T-cell (primary cell): ENCODE results near the gene SHISA8. TPM values are rescaled to one million over a fixed set of nuclear protein-coding genes. Genes with fewer than 3 reads are reported as not detected.
A peak's percentile ranks its signal among the peaks of the same experiment; 100 is the strongest.

Experiments used
- ATAC-seq, 4 experiments: fragments of 200-7000 bp in 3 of 4; fragments of 150-1000 bp in 1 of 4; cut with Tn5 transposase; replicated peaks in 1 of 4; 1 replicate in 3 of 4; 2 replicates in 1 of 4; pipeline ENCODE4 v1.10.0; 2021; ENCODE audit warnings: moderate library complexity in 3 of 4, mild to moderate bottlenecking in 2 of 4, moderate number of reproducible peaks in 1 of 4
- CTCF ChIA-PET, 2 donors: fragments of 300-600 bp; sonication (Branson Sonifier 250); formaldehyde crosslinking; loops; one replicate each; lab custom pipeline; 2022; ENCODE audit warnings: antibody characterized with exemption in 2 of 2; lab: Charles Lee
- POLR2A ChIA-PET, 2 donors: fragments of 300-600 bp; sonication (Branson Sonifier 250); formaldehyde crosslinking; loops; one replicate each; lab custom pipeline; 2022; ENCODE audit warnings: antibody characterized with exemption in 2 of 2; lab: Charles Lee
- DNase-seq, 35 experiments: peaks; one replicate each; pipeline versions ENCODE4 v3.0.0 to v3.0.0-alpha.2; 2013 to 2023
- H3K27ac ChIP-seq: one replicate; pipeline ENCODE4 v1.5.1; 2013; ENCODE audit warnings: low read length
- H3K27me3 ChIP-seq, 2 experiments: replicated peaks in 1 of 2; 1 replicate in 1 of 2; 2 replicates in 1 of 2; pipeline versions ENCODE4 v1.6.1 to v1.7.0; 2013; ENCODE audit warnings: low read length in 1 of 2, mixed read lengths in 1 of 2; ENCODE audit not compliant: control insufficient read depth in 2 of 2, insufficient read depth in 2 of 2; ENCODE audit errors: extremely low read depth in 1 of 2
- H3K36me3 ChIP-seq, 2 donors: 1 replicate in 1 of 2; 2 replicates in 1 of 2; pipeline versions ENCODE4 v1.6.1 to v1.7.0; 2013; ENCODE audit warnings: low read length in 1 of 2; ENCODE audit not compliant: control insufficient read depth in 2 of 2, insufficient read depth in 1 of 2; ENCODE audit errors: extremely low read depth in 1 of 2
- H3K4me1 ChIP-seq, 2 experiments: 1 replicate in 1 of 2; 2 replicates in 1 of 2; pipeline versions ENCODE4 v1.6.1 to v1.7.0; 2013; ENCODE audit warnings: low read length in 2 of 2, mixed read lengths in 1 of 2; ENCODE audit not compliant: insufficient read depth in 2 of 2, control insufficient read depth in 1 of 2; ENCODE audit errors: extremely low read depth in 1 of 2
- H3K4me3 ChIP-seq, 2 donors: 1 replicate in 1 of 2; 2 replicates in 1 of 2; pipeline versions ENCODE4 v1.5.1 to v1.7.0; 2013; ENCODE audit warnings: mild to moderate bottlenecking in 2 of 2, low read length in 1 of 2, moderate library complexity in 1 of 2; ENCODE audit not compliant: control insufficient read depth in 1 of 2; ENCODE audit errors: extremely low read depth in 1 of 2
- H3K9me3 ChIP-seq: 2 replicates; pipeline ENCODE4 v1.7.0; 2013
- H3K27ac Mint-ChIP-seq, 2 donors: one replicate each; pipeline ENCODE4 v1.8.0; 2020 to 2021; ENCODE audit warnings: mild to moderate bottlenecking in 2 of 2, mixed read lengths in 2 of 2
- H3K27me3 Mint-ChIP-seq, 2 donors: one replicate each; pipeline ENCODE4 v1.8.0; 2021 to 2022; ENCODE audit warnings: mixed read lengths in 2 of 2
- H3K36me3 Mint-ChIP-seq: one replicate; pipeline ENCODE4 v1.8.0; 2021; ENCODE audit warnings: mixed read lengths
- H3K4me1 Mint-ChIP-seq, 3 donors: one replicate each; pipeline ENCODE4 v1.8.0; 2020 to 2022; ENCODE audit warnings: mixed read lengths in 3 of 3, mild to moderate bottlenecking in 1 of 3
- H3K4me3 Mint-ChIP-seq, 3 donors: one replicate each; pipeline ENCODE4 v1.8.0; 2020 to 2022; ENCODE audit warnings: mild to moderate bottlenecking in 3 of 3, mixed read lengths in 3 of 3, moderate library complexity in 3 of 3
- H3K9me3 Mint-ChIP-seq, 3 donors: one replicate each; pipeline ENCODE4 v1.8.0; 2020 to 2022; ENCODE audit warnings: mixed read lengths in 3 of 3
- WGBS: methylation state at CpG from one replicate; pipeline ENCODE4 v1.1.5; 2013; ENCODE audit warnings: missing lambda C conversion rate; ENCODE audit not compliant: insufficient coverage; 5-methylcytosine and 5-hydroxymethylcytosine counted together
- total RNA-seq, 35 experiments: library from RNA in 6 of 35; stranded (reverse) in 6 of 35; fragments of 120-200 nt in 1 of 35; gene quantifications; one replicate each; pipeline versions ENCODE4 v1.2.1 to v1.2.4 and lab custom pipeline; 2013 to 2026

SHISA8 gene
- total RNA-seq, 5 donors from 2014 or later (not counting 1 experiment from before 2014, with no cell fraction given): 0.56 to 1.2 (median 0.75) TPM; not detected in 1

- H3K36me3 ChIP-seq: peaks cover 20 to 82% of the 10 kb centered on the region in 2 donors
- no peaks in the 10 kb centered on the region for H3K27me3 ChIP-seq
- no peak for ATAC-seq
- H3K9me3 ChIP-seq: no peaks in the 10 kb centered on the region
- DNase-seq: no peak
- POLR2A ChIA-PET: interaction anchor here in 1 of 2 donors (0.6 kb wide), 1 partner anchor 38 kb away, joined by 5 read pairs; no protein-coding TSS in a partner anchor
- peaks cover 73% of the 10 kb centered on the region for H3K36me3 Mint-ChIP-seq
- H3K27me3 Mint-ChIP-seq: no peaks in the 10 kb centered on the region
- no peak overlapping the region for H3K4me3 Mint-ChIP-seq
- H3K9me3 Mint-ChIP-seq: no peaks in the 10 kb centered on the region
- no peak overlapping the region for H3K27ac ChIP-seq
- no CpG with 5 or more reads among the region's 2 CpGs for WGBS
- CTCF ChIA-PET: interaction anchor here in 1 of 2 donors (0.6 kb wide), 1 partner anchor 208 kb away, joined by 3 read pairs; no protein-coding TSS in a partner anchor
- no peak overlapping the region for H3K27ac Mint-ChIP-seq
- H3K4me1 Mint-ChIP-seq: no peaks in the 10 kb centered on the region
- no peak overlapping the region for H3K4me3 ChIP-seq
- H3K4me1 ChIP-seq: peaks cover 0 to 6% of the 10 kb centered on the region in 2 experiments
Measured at GRCh38 chr22:41883400-41883799, 31.5 kb downstream of the SHISA8 start.

GRCh38 chr22:41880653-41881052, 34.2 kb downstream of the SHISA8 start:
- Histone ChIP-seq H3K4me3 (no peak overlapping the region), H3K9me3 (no peaks in the 10 kb centered on the region), H3K36me3 (peaks cover 9 to 85% of the 10 kb centered on the region in 2 donors), H3K27me3 (no peaks in the 10 kb centered on the region), H3K27ac (no peak overlapping the region), H3K4me1 (peaks cover 0 to 6% of the 10 kb centered on the region in 2 experiments)
- Mint-ChIP-seq H3K4me3 (no peak overlapping the region), H3K4me1 (peaks cover 0 to 14% (median 13%) of the 10 kb centered on the region in 3 donors), H3K9me3 (no peaks in the 10 kb centered on the region), H3K36me3 (peaks cover 67% of the 10 kb centered on the region), H3K27ac (no peak overlapping the region), H3K27me3 (no peaks in the 10 kb centered on the region)
- ChIA-PET POLR2A (interaction anchor here in 1 of 2 donors (0.5 to 0.7 kb wide), 2 partner anchors 19 to 709 kb away, joined by 4 read pairs; no protein-coding TSS in a partner anchor), CTCF (no interaction called here)
- WGBS: 97% methylated on average over 14 of the region's 16 CpGs
- DNase-seq: no peak
- ATAC-seq: no peak

GRCh38 chr22:41876675-41877074, 38.2 kb downstream of the SHISA8 start:
- Mint-ChIP-seq H3K4me3 (no peak overlapping the region), H3K27me3 (no peaks in the 10 kb centered on the region), H3K4me1 (peaks cover 8 to 36% (median 31%) of the 10 kb centered on the region in 3 donors), H3K36me3 (peaks cover 60% of the 10 kb centered on the region), H3K9me3 (no peaks in the 10 kb centered on the region), H3K27ac (peak overlapping the region in 1 of 2 donors; percentile 52)
- DNase-seq: peak in 1 of 35 experiments; percentile 20
- H3K27me3 ChIP-seq: no peaks in the 10 kb centered on the region
- H3K9me3 ChIP-seq: no peaks in the 10 kb centered on the region
- no peak overlapping the region for H3K27ac ChIP-seq
- H3K4me1 ChIP-seq: peaks cover 5 to 16% of the 10 kb centered on the region in 2 experiments
- H3K4me3 ChIP-seq: no peak overlapping the region
- POLR2A ChIA-PET: no interaction called here
- CTCF ChIA-PET: no interaction called here
- ATAC-seq: peak in 1 of 4 experiments; percentile 37
- H3K36me3 ChIP-seq: peaks cover 7 to 71% of the 10 kb centered on the region in 2 donors

GRCh38 chr22:41876275-41876674, 38.6 kb downstream of the SHISA8 start:
- CTCF ChIA-PET: no interaction called here

GRCh38 chr22:41875531-41876270, 39.2 kb downstream of the SHISA8 start:
- CTCF ChIA-PET: interaction anchor here in 1 of 2 donors (0.6 kb wide), 1 partner anchor 16 kb away, joined by 3 read pairs; no protein-coding TSS in a partner anchor
- H3K27ac Mint-ChIP-seq: no peak overlapping the region
- no peak for DNase-seq

More at GRCh38 chr22:41876275-41876674, 38.6 kb downstream of the SHISA8 start:
- no peak overlapping the region for H3K4me3 Mint-ChIP-seq
- no peak overlapping the region for H3K27ac ChIP-seq
- POLR2A ChIA-PET: interaction anchor here in 1 of 2 donors (0.6 kb wide), 1 partner anchor 43 kb away, joined by 3 read pairs; the partner anchor contains the start of gene SREBF2
- H3K9me3 Mint-ChIP-seq: no peaks in the 10 kb centered on the region
- no peak for DNase-seq
- ATAC-seq: no peak
- peaks cover 5 to 16% of the 10 kb centered on the region in 2 experiments for H3K4me1 ChIP-seq
- peaks cover 56% of the 10 kb centered on the region for H3K36me3 Mint-ChIP-seq
- H3K27ac Mint-ChIP-seq: peak overlapping the region in 1 of 2 donors; percentile 52
- no peak overlapping the region for H3K4me3 ChIP-seq
- no peaks in the 10 kb centered on the region for H3K9me3 ChIP-seq
- WGBS: no CpG with 5 or more reads among the region's 3 CpGs
- H3K27me3 Mint-ChIP-seq: no peaks in the 10 kb centered on the region
- H3K36me3 ChIP-seq: peaks cover 7 to 69% of the 10 kb centered on the region in 2 donors
- peaks cover 8 to 36% (median 31%) of the 10 kb centered on the region in 3 donors for H3K4me1 Mint-ChIP-seq
- H3K27me3 ChIP-seq: no peaks in the 10 kb centered on the region

GRCh38 chr22:41874090-41874489, 40.8 kb downstream of the SHISA8 start:
- Histone ChIP-seq H3K4me3 (no peak overlapping the region), H3K4me1 (peaks cover 5 to 16% of the 10 kb centered on the region in 2 experiments), H3K36me3 (peaks cover 7 to 69% of the 10 kb centered on the region in 2 donors), H3K27ac (no peak overlapping the region), H3K9me3 (no peaks in the 10 kb centered on the region), H3K27me3 (no peaks in the 10 kb centered on the region)
- no peaks in the 10 kb centered on the region for H3K9me3 Mint-ChIP-seq
- H3K36me3 Mint-ChIP-seq: peaks cover 56% of the 10 kb centered on the region
- DNase-seq (no peak), ATAC-seq (no peak)
- H3K4me1 Mint-ChIP-seq: peaks cover 8 to 36% (median 31%) of the 10 kb centered on the region in 3 donors
- H3K27me3 Mint-ChIP-seq: no peaks in the 10 kb centered on the region
- no peak overlapping the region for H3K27ac Mint-ChIP-seq
- POLR2A ChIA-PET: no interaction called here
- no peak overlapping the region for H3K4me3 Mint-ChIP-seq
- 100% methylated on average over 1 of the region's 2 CpGs for WGBS
- CTCF ChIA-PET: no interaction called here

More at GRCh38 chr22:41875531-41876270, 39.2 kb downstream of the SHISA8 start:
- Mint-ChIP-seq H3K27me3 (no peaks in the 10 kb centered on the region), H3K4me1 (peaks cover 8 to 36% (median 31%) of the 10 kb centered on the region in 3 donors), H3K9me3 (no peaks in the 10 kb centered on the region), H3K36me3 (peaks cover 58% of the 10 kb centered on the region), H3K4me3 (no peak overlapping the region)
- H3K9me3 ChIP-seq: no peaks in the 10 kb centered on the region
- no peaks in the 10 kb centered on the region for H3K27me3 ChIP-seq
- no peak overlapping the region for H3K27ac ChIP-seq
- POLR2A ChIA-PET: interaction anchor here in 1 of 2 donors (0.6 kb wide), 1 partner anchor 43 kb away, joined by 3 read pairs; the partner anchor contains the start of gene SREBF2
- peaks cover 7 to 69% of the 10 kb centered on the region in 2 donors for H3K36me3 ChIP-seq
- no peak for ATAC-seq
- 98% methylated on average over 6 of the region's 10 CpGs for WGBS
- H3K4me1 ChIP-seq: peaks cover 5 to 16% of the 10 kb centered on the region in 2 experiments
- H3K4me3 ChIP-seq: no peak overlapping the region
